Measurements from ENCODE around the gene RBP3.

The RBP3 gene

GRCh38 chr10:47361293-47361692 lies 13.1 kb downstream of the RBP3 start:
- Histone ChIP-seq H3K27ac (ENCODE audit: extremely low read depth, low read depth, low read length) (no peak overlapping the region), H3K4me1 (ENCODE audit: control insufficient read depth, insufficient read depth, low read length) (no peaks in the 10 kb centered on the region), H3K4me3 (ENCODE audit: low read depth, low read length) (no peak overlapping the region), H3K9me3 (ENCODE audit: control insufficient read depth, insufficient read depth, low read depth, low read length) (no peaks in the 10 kb centered on the region), H3K36me3 (ENCODE audit: control insufficient read depth in 2 of 2, insufficient read depth in 1 of 2, low read length in 2 of 2) (no peaks in the 10 kb centered on the region)
- ChIA-PET CTCF (interaction anchor here (0.7 to 3.1 kb wide), 19 partner anchors 8 to 337 kb away, joined by 3 to 19 read pairs (median 4); no protein-coding TSS in a partner anchor), POLR2A (interaction anchor here (1.5 kb wide), 1 partner anchor 23 kb away, joined by 6 read pairs; the partner anchor contains the start of gene ZNF488)
- TF ChIP-seq CTCF (tag by site-specific recombination; IDR thresholded peaks at IDR 0.05) (peak; percentile 58), ZNF654 (tag by site-specific recombination; IDR thresholded peaks at IDR 0.05; ENCODE audit: low read depth) (peak; percentile 11)
- TF ChIP-seq, protein P1, sequence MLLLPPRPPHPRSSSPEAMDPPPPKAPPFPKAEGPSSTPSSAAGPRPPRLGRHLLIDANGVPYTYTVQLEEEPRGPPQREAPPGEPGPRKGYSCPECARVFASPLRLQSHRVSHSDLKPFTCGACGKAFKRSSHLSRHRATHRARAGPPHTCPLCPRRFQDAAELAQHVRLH (tag by site-specific recombination; IDR thresholded peaks at IDR 0.05), result no peak

- TF ChIP-seq SP3 (tag by site-specific recombination; IDR thresholded peaks at IDR 0.05) (no peak), SCRT2 (tag by site-specific recombination; IDR thresholded peaks at IDR 0.05) (no peak), MEIS1 (CRISPR knock-in tag; IDR thresholded peaks at IDR 0.05; ENCODE audit: borderline replicate concordance) (no peak), ZNF558 (tag by site-specific recombination; IDR thresholded peaks at IDR 0.05) (no peak)
- TF ChIP-seq, protein P2, sequence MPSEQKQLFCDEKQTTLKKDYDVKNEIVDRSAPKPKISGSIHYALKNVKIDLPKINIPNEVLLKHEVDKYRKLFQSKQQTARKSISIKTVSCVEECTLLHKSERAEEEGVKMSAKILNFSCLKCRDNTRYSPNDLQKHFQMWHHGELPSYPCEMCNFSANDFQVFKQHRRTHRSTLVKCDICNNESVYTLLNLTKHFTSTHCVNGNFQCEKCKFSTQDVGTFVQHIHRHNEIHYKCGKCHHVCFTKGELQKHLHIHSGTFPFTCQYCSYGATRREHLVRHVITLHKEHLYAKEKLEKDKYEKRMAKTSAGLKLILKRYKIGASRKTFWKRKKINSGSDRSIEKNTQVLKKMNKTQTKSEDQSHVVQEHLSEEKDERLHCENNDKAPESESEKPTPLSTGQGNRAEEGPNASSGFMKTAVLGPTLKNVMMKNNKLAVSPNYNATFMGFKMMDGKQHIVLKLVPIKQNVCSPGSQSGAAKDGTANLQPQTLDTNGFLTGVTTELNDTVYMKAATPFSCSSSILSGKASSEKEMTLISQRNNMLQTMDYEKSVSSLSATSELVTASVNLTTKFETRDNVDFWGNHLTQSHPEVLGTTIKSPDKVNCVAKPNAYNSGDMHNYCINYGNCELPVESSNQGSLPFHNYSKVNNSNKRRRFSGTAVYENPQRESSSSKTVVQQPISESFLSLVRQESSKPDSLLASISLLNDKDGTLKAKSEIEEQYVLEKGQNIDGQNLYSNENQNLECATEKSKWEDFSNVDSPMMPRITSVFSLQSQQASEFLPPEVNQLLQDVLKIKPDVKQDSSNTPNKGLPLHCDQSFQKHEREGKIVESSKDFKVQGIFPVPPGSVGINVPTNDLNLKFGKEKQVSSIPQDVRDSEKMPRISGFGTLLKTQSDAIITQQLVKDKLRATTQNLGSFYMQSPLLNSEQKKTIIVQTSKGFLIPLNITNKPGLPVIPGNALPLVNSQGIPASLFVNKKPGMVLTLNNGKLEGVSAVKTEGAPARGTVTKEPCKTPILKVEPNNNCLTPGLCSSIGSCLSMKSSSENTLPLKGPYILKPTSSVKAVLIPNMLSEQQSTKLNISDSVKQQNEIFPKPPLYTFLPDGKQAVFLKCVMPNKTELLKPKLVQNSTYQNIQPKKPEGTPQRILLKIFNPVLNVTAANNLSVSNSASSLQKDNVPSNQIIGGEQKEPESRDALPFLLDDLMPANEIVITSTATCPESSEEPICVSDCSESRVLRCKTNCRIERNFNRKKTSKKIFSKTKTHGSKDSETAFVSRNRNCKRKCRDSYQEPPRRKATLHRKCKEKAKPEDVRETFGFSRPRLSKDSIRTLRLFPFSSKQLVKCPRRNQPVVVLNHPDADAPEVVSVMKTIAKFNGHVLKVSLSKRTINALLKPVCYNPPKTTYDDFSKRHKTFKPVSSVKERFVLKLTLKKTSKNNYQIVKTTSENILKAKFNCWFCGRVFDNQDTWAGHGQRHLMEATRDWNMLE (tag by site-specific recombination; conservative IDR thresholded peaks at IDR 0.05; ENCODE audit: low read depth), result no peak
- Histone ChIP-seq H3K27ac (ENCODE audit: extremely low read depth, low read depth, low read length) (no peak overlapping the region), H3K36me3 (ENCODE audit: control insufficient read depth in 2 of 2, insufficient read depth in 1 of 2, low read length in 2 of 2) (no peaks in the 10 kb centered on the region), H3K4me1 (ENCODE audit: control insufficient read depth, insufficient read depth, low read length) (no peaks in the 10 kb centered on the region), H3K4me3 (ENCODE audit: low read depth, low read length) (no peak overlapping the region), H3K9me3 (ENCODE audit: control insufficient read depth, insufficient read depth, low read depth, low read length) (no peaks in the 10 kb centered on the region)
- POLR2A ChIA-PET, result interaction anchor here (1.5 kb wide), 1 partner anchor 22 kb away, joined by 6 read pairs; the partner anchor contains the start of gene ZNF488
- CTCF ChIA-PET, result interaction anchor here (0.6 to 3.1 kb wide), 17 partner anchors 9 to 338 kb away, joined by 3 to 19 read pairs (median 4); no protein-coding TSS in a partner anchor
Measured at GRCh38 chr10:47362199-47362598, 14.0 kb downstream of the RBP3 start.

- no peaks in the 10 kb centered on the region for H3K9me3 ChIP-seq (ENCODE audit: control insufficient read depth, insufficient read depth, low read depth, low read length)
- no peaks in the 10 kb centered on the region for H3K4me1 ChIP-seq (ENCODE audit: control insufficient read depth, insufficient read depth, low read length)
- ChIA-PET POLR2A (interaction anchor here (1.5 kb wide), 1 partner anchor 20 kb away, joined by 5 read pairs; the partner anchor contains the start of gene ZNF488), CTCF (interaction anchor here (0.8 to 1.7 kb wide), 3 partner anchors 23 to 339 kb away, joined by 3 to 8 read pairs (median 5); no protein-coding TSS in a partner anchor)
- no peak overlapping the region for H3K27ac ChIP-seq (ENCODE audit: extremely low read depth, low read depth, low read length)
- no peak overlapping the region for H3K4me3 ChIP-seq (ENCODE audit: low read depth, low read length)
- no peaks in the 10 kb centered on the region for H3K36me3 ChIP-seq (ENCODE audit: control insufficient read depth in 2 of 2, insufficient read depth in 1 of 2, low read length in 2 of 2)
- TF ChIP-seq ZNF561 (tag by site-specific recombination; IDR thresholded peaks at IDR 0.05; ENCODE audit: borderline replicate concordance) (no peak), ZNF266 (tag by site-specific recombination; IDR thresholded peaks at IDR 0.05; ENCODE audit: low read depth) (no peak), ZNF433 (tag by site-specific recombination; IDR thresholded peaks at IDR 0.05; ENCODE audit: low read depth) (no peak), BCL11A (tag by site-specific recombination; IDR thresholded peaks at IDR 0.05; ENCODE audit: low read depth) (no peak), ZNF544 (tag by site-specific recombination; IDR thresholded peaks at IDR 0.05) (no peak), ZNF2 (tag by site-specific recombination; IDR thresholded peaks at IDR 0.05) (no peak), ZNF311 (tag by site-specific recombination; IDR thresholded peaks at IDR 0.05; ENCODE audit: borderline replicate concordance) (no peak), ZNF202 (tag by site-specific recombination; IDR thresholded peaks at IDR 0.05; ENCODE audit: borderline replicate concordance) (no peak), SETDB1 (IDR thresholded peaks at IDR 0.05; ENCODE audit: insufficient read length, low read length) (no peak), ZFP69B (tag by site-specific recombination; IDR thresholded peaks at IDR 0.05) (no peak), ZNF658 (tag by site-specific recombination; IDR thresholded peaks at IDR 0.05) (no peak), ZNF10 (tag by site-specific recombination; IDR thresholded peaks at IDR 0.05) (no peak)
- TF ChIP-seq, protein P3, sequence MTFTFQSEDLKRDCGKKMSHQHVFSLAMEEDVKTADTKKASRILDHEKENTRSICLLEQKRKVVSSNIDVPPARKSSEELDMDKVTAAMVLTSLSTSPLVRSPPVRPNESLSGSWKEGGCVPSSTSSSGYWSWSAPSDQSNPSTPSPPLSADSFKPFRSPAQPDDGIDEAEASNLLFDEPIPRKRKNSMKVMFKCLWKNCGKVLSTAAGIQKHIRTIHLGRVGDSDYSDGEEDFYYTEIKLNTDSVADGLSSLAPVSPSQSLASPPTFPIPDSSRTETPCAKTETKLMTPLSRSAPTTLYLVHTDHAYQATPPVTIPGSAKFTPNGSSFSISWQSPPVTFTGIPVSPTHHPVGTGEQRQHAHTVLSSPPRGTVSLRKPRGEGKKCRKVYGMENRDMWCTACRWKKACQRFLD (tag by site-specific recombination; IDR thresholded peaks at IDR 0.05), result no peak
- TF ChIP-seq, protein P4, sequence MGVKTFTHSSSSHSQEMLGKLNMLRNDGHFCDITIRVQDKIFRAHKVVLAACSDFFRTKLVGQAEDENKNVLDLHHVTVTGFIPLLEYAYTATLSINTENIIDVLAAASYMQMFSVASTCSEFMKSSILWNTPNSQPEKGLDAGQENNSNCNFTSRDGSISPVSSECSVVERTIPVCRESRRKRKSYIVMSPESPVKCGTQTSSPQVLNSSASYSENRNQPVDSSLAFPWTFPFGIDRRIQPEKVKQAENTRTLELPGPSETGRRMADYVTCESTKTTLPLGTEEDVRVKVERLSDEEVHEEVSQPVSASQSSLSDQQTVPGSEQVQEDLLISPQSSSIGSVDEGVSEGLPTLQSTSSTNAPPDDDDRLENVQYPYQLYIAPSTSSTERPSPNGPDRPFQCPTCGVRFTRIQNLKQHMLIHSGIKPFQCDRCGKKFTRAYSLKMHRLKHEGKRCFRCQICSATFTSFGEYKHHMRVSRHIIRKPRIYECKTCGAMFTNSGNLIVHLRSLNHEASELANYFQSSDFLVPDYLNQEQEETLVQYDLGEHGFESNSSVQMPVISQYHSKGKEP (tag by site-specific recombination; IDR thresholded peaks at IDR 0.05), result no peak
Measured at GRCh38 chr10:47363781-47364180, 15.6 kb downstream of the RBP3 start.

All from HEK293 (cell line).